HL-60/S4 treated with phorbol 12-myristate 13-acetate at 8.2 ng/mL for 4 days and 3 days (cell line): ENCODE data around the gene SNX18.

Experiments used
- in situ Hi-C: fragments of 300-500 bp; cut with MboI; formaldehyde crosslinking; loops from 2 replicates; pipeline ENCODE4 v1.15.0; 2022; ENCODE audit warnings: low sequenced_read_pairs

The SNX18 gene

DNA sequence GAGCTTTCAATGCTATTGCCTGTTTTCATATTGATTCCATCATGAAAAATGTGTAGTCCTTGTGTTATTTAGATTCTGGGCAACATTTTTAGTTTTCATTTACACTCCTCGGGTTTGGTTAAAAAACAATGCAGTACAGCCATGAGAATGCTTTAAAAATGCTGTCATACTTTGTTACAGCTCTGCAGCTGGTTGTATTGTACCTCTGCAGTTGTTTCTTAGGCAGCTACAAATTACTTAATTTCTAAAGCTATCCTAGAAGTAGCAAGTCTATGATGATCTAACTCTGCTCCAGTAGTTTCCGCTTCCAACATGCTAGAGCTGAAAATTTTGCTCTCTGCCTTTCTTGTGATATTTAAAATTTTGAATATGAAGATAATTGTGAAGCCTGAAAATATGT is 20.2 kb downstream of the SNX18 start:
- in situ Hi-C loops: loop anchor here (25.0 kb wide), 1 partner anchor 300 kb away; no protein-coding TSS in a partner anchor

GRCh38 chr5:54538156-54538555 is 20.6 kb downstream of the SNX18 start:
- in situ Hi-C loops: loop anchor here (25.0 kb wide), 1 partner anchor 299 kb away; no protein-coding TSS in a partner anchor

DNA sequence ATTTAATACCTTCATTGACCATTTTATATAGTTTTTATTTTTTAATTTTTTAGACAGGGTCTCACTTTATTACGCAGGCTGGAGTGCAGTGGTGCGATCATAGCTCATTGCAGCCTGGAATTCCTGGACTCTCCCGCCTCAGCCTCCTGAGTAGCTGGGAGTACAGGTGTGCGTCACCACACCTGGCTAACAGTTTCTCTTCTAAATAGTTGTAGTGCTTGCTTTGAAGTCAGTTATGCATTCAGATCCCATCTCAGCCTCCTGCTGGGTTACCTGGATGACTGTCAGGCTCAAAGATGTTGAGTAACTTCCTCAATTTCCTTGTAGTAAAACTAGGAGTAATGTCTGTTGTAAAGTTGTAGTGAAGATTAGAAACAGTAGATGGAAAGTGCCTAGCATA is 21.4 kb downstream of the SNX18 start:
- in situ Hi-C loops: loop anchor here (25.0 kb wide), 1 partner anchor 298 kb away; no protein-coding TSS in a partner anchor

- in situ Hi-C loops: loop anchor here (25.0 kb wide), 1 partner anchor 297 kb away; no protein-coding TSS in a partner anchor
These were observed 22.7 kb downstream of the SNX18 start for GRCh38 chr5:54540286-54540685.

GRCh38 chr5:54541823-54542783 is 24.5 kb downstream of the SNX18 start:
- in situ Hi-C loops: loop anchor here (25.0 kb wide), 1 partner anchor 295 kb away; no protein-coding TSS in a partner anchor

GRCh38 chr5:54544044-54544443 is 26.5 kb downstream of the SNX18 start:
- in situ Hi-C loops: loop anchor here (25.0 kb wide), 1 partner anchor 293 kb away; no protein-coding TSS in a partner anchor

GRCh38 chr5:54545796-54546195 is 28.2 kb downstream of the SNX18 start:
- in situ Hi-C loops: loop anchor here (25.0 kb wide), 1 partner anchor 292 kb away; no protein-coding TSS in a partner anchor

DNA sequence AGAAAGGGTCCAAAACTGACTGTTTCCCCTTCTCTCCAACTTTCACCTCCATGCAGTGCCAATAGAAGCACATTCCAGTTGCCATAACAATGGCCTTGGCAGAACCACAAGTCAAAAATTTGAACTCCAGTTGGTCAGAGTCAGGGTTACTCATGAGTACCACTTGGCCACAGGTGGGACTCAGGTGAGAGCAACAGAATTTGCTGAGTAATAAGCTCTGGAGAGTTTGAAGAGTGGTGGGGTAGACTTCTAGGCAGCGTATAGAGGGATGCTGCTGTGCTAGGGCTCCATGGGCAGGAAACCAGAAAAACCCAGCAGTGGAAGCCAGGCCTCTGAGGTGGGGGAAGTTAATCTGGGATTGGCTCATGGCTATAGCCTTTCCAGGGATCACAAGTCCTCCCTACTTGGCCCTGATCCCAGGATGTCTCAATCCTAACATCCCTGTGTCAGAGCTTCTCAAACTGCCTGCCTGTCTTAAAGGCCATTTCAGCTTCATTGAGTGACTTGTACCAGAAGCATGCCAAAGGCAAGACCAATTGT is 30.2 kb downstream of the SNX18 start:
- in situ Hi-C loops: loop anchor here (25.0 kb wide), 1 partner anchor 290 kb away; no protein-coding TSS in a partner anchor

DNA sequence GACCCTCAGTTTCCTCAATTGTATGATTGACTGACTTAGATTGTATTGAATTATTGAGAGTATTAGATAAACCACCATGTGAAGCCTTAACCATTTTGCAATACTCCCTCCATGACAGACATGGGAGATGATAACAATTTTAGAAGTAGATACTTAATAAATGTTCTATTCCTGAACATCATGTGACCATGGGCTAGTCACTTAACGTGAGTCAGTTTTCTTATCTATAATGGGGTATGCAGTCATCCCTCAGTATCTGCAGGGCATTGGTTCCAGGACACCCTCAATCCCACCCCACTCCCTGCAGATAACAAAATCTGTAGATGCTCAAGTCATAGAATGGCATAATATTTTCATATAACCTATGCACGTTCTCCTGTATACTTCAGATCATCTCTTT is 31.0 kb downstream of the SNX18 start:
- in situ Hi-C loops: loop anchor here (25.0 kb wide), 1 partner anchor 289 kb away; no protein-coding TSS in a partner anchor

GRCh38 chr5:54551292-54551691 is 33.7 kb downstream of the SNX18 start:
- in situ Hi-C loops: no loop called here

- in situ Hi-C loops: no loop called here
These were observed 34.4 kb downstream of the SNX18 start for GRCh38 chr5:54551926-54552325.

- in situ Hi-C loops: no loop called here
These were observed 34.9 kb downstream of the SNX18 start for GRCh38 chr5:54552446-54552845.

- in situ Hi-C loops: no loop called here
These were observed 36.2 kb downstream of the SNX18 start for GRCh38 chr5:54553659-54554207.

DNA sequence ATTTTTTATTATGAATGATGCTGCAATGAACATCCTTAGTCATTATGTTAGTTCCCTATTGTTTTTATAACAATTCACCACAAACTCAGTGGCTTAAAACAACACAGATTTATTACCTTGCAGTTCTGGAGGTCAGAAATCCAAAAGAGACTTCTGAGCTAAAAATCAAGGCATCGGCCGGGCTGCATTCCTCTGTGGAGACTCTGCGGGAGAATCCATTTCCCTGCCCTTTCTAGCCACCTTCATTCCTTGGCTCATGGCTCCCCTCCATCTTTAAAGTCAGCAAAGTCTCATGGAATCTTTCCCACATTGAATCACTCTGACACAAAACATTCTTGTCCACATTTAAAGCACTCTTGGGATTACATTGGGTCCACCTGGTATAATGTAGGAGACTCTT is 38.6 kb downstream of the SNX18 start:
- in situ Hi-C loops: no loop called here

GRCh38 chr5:54558362-54558761 is 40.8 kb downstream of the SNX18 start:
- in situ Hi-C loops: no loop called here

- in situ Hi-C loops: no loop called here
These were observed 44.1 kb downstream of the SNX18 start for GRCh38 chr5:54561651-54562050.

GRCh38 chr5:54563083-54563761 is 45.7 kb downstream of the SNX18 start:
- in situ Hi-C loops: no loop called here

GRCh38 chr5:54567996-54568395 is 50.4 kb downstream of the SNX18 start:
- in situ Hi-C loops: no loop called here

DNA sequence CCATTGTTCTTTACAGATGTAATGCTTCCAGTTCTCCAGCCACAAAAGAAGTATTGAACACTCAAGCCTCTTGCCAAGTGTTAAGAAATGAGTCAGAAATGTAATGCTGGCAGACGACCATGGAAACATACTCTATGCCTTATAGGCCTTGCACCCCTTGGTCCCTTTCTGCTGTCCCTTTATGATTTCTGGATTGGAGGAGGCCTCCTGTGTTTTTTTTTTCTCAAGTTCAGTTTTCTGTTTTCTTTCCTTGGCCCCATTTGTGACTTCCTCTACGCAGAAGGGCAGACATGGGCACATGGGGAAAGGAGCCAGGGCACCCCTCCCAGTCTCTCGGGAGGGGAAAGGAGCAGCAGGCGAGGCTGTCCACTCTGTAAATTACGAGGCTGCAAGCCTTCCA is 53.4 kb downstream of the SNX18 start:
- in situ Hi-C loops: no loop called here

DNA sequence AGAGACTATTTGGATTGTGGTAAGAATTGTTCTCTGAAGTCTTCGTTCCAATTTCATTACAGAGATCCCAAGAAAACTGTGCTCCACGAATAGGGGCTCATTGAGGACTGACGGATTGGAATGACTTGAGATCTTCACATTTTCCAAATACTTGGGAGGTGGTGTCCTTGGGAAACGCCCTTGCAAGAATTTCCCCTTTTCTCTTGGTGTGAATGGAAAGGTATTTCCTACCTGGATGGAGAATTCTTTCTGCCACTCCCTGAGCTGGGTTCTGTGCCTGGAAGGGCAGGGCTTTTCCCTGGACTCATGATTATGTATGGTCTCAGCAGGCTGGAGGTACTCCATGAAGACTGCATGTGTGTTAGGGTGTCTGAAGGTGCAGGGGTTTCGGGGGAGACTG is 53.9 kb downstream of the SNX18 start:
- in situ Hi-C loops: no loop called here
